ENCODE results near the gene CAPN15.

Gene CAPN15

GRCh38 chr16:563072-563644 lies 35.6 kb downstream of the CAPN15 start:
- DNase-seq: no peak

- DNase-seq: no peak
Measured at GRCh38 chr16:564690-565418, 37.3 kb downstream of the CAPN15 start.

- no peak for DNase-seq
Measured at GRCh38 chr16:565419-566330, 38.2 kb downstream of the CAPN15 start.

GRCh38 chr16:566475-567372 lies 39.2 kb downstream of the CAPN15 start, which contains the start of gene NHLRC4:
Gene NHLRC4 (plus strand): TSS chr16:567005. CDS start chr16:568048, 1,043 bp downstream.
- peak; percentile 58 for DNase-seq

- no peak for DNase-seq
Measured at GRCh38 chr16:567373-568256, 40.1 kb downstream of the CAPN15 start.

- no peak for DNase-seq
Measured at GRCh38 chr16:568401-569258, 41.1 kb downstream of the CAPN15 start.

- peak; percentile 68 for DNase-seq
Measured at GRCh38 chr16:569445-570254, 42.1 kb downstream of the CAPN15 start, which contains the start of gene PIGQ. Gene PIGQ (plus strand): TSS chr16:569968. CDS start chr16:574075, 4,107 bp downstream.

- DNase-seq: no peak
Measured at GRCh38 chr16:572865-573650, 45.5 kb downstream of the CAPN15 start.

- no peak for DNase-seq
Measured at GRCh38 chr16:574021-574760, 46.7 kb downstream of the CAPN15 start.

GRCh38 chr16:575354-576196 lies 48.1 kb downstream of the CAPN15 start:
- no peak for DNase-seq

- no peak for DNase-seq
Measured at GRCh38 chr16:576197-576822, 48.8 kb downstream of the CAPN15 start.

- DNase-seq: no peak
Measured at GRCh38 chr16:576823-577201, 49.3 kb downstream of the CAPN15 start.

GRCh38 chr16:577796-578195 lies 50.3 kb downstream of the CAPN15 start:
- no peak for DNase-seq

GRCh38 chr16:578232-578869 lies 50.8 kb downstream of the CAPN15 start:
- DNase-seq: no peak

GRCh38 chr16:578870-579405 lies 51.4 kb downstream of the CAPN15 start:
- DNase-seq: no peak
